ENCODE measurements around the gene RIT2.

RIT2 gene

GRCh38 chr18:43080671-43081070, 34.8 kb downstream of the RIT2 start:
- no peak for DNase-seq (ENCODE audit: low spot score)

DNA sequence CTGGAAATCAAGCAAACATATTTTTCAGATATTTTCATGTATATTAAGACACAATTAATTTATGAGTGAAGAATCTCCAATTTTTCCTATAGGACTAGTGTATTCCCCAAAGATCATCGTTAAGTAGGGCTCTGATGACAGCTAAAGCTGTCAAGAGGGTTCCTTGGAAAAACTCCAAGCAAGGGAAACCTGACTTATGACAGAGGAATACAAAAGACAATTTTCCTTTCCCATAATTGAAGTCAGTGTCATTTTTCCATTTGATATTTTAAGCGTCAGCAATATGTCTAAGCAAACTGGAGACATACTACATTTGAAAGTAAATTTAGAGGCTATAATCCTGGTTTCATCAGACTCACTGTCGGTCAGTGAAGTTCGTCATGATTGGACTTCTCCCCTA, 36.1 kb downstream of the RIT2 start:
- DNase-seq (ENCODE audit: low spot score), result no peak

GRCh38 chr18:43078478-43079092, 36.9 kb downstream of the RIT2 start:
- DNase-seq (ENCODE audit: low spot score), result peak; percentile 45

GRCh38 chr18:43077510-43078308, 37.8 kb downstream of the RIT2 start:
- DNase-seq (ENCODE audit: low spot score), result no peak

- no peak for DNase-seq (ENCODE audit: low spot score)
Observed at GRCh38 chr18:43073771-43074170, 41.7 kb downstream of the RIT2 start.

DNA sequence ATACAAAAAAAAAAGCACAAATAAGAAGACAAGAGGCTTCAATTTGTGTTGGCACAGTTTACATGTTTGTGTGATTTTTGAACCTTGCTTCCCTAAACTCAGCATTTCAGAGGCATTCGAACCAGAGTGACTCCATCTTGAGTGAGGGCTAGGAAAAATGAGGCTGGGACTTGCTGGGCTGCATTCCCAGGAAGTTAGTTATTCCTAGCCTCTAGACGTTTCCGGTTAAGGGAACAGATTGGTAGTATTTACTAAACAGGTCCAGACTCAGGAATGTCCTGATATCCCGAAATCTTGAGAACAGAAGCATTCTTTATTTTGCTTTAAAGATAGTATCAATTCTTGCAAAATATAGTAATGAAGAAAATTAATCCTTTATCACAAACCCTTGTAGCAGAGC, 46.7 kb downstream of the RIT2 start:
- no peak for DNase-seq (ENCODE audit: low spot score)

DNA sequence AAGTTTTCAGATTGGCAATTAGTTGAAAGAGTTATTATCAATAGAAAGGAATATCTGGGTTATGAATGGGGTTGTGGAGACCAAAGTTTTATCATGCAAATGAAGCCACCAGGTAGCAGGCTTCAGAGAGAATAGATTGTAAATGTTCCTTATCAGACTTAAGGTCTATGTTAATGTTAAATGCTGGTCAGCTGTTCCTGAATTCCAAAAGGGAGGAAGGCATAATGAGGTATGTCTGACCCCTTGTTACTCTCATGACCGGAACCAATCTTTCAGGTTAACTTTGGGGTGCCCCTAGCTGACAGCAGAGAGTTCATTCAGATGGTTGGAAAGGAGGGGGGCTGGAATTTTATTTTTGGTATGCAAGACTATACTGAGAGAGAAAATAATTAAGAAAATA, 47.9 kb downstream of the RIT2 start:
- no peak for DNase-seq (ENCODE audit: low spot score)

GRCh38 chr18:43061816-43062215, 53.7 kb downstream of the RIT2 start:
- DNase-seq (ENCODE audit: low spot score), result no peak

DNA sequence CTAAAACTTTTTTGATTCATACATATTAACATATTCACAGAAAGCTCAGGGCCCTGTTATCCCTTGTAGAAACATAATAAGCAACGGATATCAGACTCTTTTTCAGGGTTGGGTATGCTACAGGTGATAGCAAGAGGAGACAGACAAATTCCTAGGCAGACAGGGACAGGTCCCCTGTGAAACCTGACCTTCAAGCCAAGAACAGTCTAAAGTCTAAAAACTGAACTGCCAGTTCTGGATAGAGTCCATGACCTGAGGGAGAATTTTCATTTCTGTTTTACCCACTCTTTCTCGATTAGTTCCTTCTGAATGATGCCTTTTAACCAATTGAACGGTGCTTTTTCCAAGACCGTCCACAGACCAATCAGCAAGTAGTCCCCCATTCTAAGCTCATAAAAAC, 54.2 kb downstream of the RIT2 start:
- no peak for DNase-seq (ENCODE audit: low spot score)

GRCh38 chr18:43060020-43060419, 55.5 kb downstream of the RIT2 start:
- no peak for DNase-seq (ENCODE audit: low spot score)

DNA sequence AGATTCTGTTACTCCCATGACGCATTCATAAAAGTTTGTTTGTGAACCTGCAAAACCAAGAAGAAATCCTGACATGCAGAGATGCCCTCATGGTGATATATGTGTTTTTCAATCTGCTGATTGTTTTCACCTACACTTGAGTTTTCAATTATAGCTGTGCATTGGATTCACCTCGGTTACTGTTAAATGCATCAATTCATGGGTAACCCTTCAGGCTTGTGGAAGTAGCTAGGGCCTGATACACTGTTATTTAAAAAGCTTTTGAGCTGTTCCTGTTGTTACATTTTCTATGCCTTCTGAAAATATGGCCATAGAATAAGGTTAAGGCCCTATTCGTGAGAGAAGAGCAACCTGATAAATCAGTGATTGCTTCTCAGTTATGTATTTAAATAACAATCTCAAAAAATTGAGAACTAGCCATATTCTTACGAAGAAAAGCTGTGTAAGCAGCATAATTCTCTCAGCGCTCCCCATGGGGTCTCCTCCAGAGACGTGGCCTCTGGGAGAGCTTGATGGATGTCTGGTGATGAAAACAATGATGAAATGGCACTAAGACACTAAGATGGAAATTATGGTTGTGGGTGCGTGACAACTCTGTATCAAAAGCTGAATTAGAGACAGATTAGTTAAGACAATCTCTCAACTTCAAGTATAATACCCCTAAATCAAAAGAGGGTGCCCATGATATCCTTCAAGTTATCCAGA, 60.5 kb downstream of the RIT2 start:
- no peak for DNase-seq (ENCODE audit: low spot score)

- DNase-seq (ENCODE audit: low spot score), result no peak
Observed at GRCh38 chr18:43049021-43049420, 66.5 kb downstream of the RIT2 start.

- DNase-seq (ENCODE audit: low spot score), result no peak
Observed at GRCh38 chr18:43046322-43046721, 69.2 kb downstream of the RIT2 start.

DNA sequence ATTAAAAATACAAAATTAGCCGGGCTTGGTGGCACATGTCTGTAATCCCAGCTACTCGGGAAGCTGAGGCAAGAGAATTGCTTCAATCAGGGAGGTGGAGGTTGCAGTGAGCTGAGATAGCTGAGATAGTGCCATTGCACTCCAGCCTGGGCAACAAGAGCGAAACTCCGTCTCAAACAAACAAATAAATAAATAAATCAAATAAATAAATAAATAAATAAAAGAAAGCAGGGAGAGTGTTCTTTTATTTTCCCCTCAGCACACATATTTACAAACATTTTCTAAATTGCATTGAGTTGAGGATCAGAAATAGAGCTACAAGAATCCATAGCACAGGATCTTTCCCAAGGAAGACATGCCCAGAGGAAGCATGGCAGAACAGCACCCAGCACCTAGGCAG, 71.9 kb downstream of the RIT2 start:
- no peak for DNase-seq (ENCODE audit: low spot score)

DNA sequence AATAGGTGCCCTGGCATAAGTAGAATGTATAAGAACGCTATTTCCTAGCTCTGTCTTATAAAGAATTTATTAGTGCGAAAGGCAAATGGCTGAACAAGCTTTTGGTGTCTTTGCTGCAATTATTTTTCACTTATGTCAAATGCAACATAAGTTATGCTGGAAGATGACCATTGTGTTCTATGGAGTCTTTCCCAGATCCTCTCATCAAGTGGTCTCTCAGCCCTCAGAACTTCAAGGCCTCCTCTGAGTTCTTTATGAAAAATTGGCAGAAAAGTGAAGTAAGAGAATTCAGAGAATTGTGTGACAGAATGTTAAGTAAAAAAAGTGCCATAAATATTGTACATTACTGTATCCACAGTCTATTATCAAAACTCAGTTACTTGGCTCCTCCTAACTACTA, 75.2 kb downstream of the RIT2 start:
- no peak for DNase-seq (ENCODE audit: low spot score)

- no peak for DNase-seq (ENCODE audit: low spot score)
Observed at GRCh38 chr18:43034683-43035500, 80.6 kb downstream of the RIT2 start.

DNA sequence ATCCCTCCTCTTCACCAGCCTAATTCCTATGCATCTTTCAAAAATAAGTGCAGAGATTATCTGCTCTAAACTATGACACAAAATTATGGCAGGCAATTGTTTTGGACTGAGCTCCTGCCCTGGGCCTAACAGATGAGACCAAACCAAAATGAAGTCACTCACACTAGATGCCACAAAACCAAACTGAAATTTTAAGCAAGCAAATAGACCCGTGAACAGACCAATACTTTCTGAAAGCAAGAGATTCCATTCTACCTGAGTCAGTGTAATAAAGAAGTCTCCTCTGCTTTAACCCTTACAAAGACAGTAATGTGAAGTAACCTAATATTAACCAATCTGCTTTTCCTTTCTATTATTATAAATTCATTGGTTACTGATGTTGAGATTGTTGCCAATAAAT, 84.3 kb downstream of the RIT2 start:
- no peak for DNase-seq (ENCODE audit: low spot score)

GRCh38 chr18:43029414-43029813, 86.1 kb downstream of the RIT2 start:
- no peak for DNase-seq (ENCODE audit: low spot score)

DNA sequence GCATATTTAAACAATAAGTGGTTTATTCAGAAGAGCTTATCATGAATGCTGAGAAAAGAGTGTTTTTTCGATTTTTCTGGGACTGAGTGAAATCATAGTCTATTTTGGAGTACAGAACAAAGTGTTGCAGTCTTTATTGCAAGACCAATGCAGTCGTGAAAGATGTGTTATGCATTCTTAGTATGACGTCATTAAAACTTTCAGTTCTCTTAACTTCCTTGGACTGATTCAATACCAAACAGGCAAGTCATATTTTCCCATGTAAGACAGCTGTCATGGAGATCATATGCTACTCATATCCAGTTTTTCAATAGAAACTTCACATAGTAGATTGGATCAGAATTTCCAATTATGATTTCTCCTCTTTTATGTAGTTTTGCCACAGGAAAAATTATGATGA, 92.6 kb downstream of the RIT2 start:
- DNase-seq (ENCODE audit: low spot score), result no peak

DNA sequence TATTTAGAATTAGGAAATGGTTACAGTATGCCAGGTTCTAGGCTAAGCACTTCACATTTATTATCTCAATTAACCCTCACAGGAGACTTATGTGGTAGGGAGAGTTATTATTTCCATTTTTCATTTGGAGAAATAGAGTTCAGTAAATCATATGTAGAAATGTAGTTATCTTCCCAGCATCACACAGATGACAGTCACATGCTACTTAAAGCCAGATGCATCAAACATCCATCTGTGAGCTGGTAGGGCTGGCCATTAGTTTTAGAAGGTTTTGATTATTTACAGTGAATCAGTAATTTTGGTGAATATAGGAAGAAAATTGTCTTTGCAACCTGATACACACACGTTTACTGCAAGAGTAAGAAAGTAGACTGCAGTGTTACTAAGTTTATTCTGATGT, 97.9 kb downstream of the RIT2 start:
- DNase-seq (ENCODE audit: low spot score), result no peak

DNA sequence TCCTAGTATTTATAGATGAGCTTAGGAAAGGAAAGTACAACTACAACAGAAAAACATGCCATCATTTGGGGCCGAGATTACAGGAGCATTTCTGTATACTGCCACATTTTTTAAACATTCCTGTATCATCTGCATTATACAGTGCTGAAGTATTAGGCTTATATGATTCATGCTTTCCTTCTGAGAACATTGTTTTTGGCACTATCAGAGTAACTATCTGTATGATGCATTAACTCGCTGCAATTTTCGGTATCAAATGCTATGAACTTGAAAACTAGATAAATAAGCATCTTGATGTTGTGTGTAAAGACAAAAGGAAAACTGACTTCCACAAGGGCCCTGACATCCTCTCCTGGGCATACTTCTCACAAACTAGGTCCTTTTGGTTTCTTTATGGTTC, 102.0 kb downstream of the RIT2 start:
- no peak for DNase-seq (ENCODE audit: low spot score)

- DNase-seq (ENCODE audit: low spot score), result no peak
Observed at GRCh38 chr18:43012951-43013350, 102.5 kb downstream of the RIT2 start.
